Neural cell (in vitro differentiated cells): Measurements from ENCODE around the gene PPFIA1.

Experiments
- EZH2 ChIP-seq: fragments of 200-600, 300-800 bp; shearing (Covaris generic), sonication (generic); IDR thresholded peaks from 2 replicates; pipeline ENCODE4 v1.6.1; 2014; ENCODE audit warnings: antibody characterized with exemption, low read length, borderline replicate concordance, mild to moderate bottlenecking; ENCODE audit not compliant: insufficient read depth, poor library complexity, severe bottlenecking
- POLR2AphosphoS5 ChIP-seq: IDR thresholded peaks from 2 replicates; pipeline ENCODE4 v1.6.1; 2012
- TF ChIP-seq, protein P1 (sequence below): fragments of 450-650 bp; IDR thresholded peaks from 2 replicates; pipeline ENCODE4 v1.5.1; 2014; ENCODE audit warnings: antibody characterized with exemption, mild to moderate bottlenecking, moderate library complexity; ENCODE audit not compliant: poor library complexity, severe bottlenecking

DNA sequence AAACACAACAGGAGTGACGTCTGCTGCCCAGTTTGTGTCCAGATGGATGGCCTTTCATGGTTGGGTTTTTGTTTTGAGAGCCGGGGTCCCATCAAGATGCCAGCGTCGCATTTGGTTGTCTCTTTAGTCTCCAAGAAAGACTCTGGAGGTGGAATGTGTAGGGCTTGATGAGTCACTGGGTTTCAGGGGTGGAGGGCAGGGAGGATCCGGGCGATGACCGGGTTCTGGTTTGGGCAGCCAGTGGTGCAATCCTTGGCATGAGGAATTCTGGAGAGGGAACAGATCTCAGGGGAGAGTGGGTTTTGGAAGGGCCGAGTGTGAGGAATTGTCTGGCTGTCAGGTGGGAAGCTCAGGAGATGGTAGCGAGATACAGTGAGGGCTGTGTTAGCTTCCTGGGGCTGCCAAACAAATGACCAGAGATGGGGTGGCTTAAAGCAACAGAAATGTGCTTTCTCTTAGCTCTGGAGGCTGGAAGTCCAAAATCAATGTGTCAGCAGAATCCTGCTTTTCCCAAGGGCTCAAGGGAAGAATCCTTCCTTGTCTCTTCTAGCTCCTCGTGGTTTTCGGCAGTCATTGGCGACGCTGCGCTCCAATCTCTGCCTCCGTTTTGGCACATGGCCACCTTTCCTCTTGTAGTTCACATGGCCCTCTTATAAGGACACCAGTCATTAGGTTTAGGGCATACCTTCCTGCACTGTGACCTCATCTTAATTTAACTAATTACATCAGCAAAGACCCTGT lies 26.4 kb upstream of the PPFIA1 start:
- TF ChIP-seq, protein P1, sequence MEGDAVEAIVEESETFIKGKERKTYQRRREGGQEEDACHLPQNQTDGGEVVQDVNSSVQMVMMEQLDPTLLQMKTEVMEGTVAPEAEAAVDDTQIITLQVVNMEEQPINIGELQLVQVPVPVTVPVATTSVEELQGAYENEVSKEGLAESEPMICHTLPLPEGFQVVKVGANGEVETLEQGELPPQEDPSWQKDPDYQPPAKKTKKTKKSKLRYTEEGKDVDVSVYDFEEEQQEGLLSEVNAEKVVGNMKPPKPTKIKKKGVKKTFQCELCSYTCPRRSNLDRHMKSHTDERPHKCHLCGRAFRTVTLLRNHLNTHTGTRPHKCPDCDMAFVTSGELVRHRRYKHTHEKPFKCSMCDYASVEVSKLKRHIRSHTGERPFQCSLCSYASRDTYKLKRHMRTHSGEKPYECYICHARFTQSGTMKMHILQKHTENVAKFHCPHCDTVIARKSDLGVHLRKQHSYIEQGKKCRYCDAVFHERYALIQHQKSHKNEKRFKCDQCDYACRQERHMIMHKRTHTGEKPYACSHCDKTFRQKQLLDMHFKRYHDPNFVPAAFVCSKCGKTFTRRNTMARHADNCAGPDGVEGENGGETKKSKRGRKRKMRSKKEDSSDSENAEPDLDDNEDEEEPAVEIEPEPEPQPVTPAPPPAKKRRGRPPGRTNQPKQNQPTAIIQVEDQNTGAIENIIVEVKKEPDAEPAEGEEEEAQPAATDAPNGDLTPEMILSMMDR: no peak
- TF ChIP-seq EZH2 (no peak), POLR2AphosphoS5 (no peak)
